ENCODE results near the gene SYT13.

The SYT13 gene

DNA sequence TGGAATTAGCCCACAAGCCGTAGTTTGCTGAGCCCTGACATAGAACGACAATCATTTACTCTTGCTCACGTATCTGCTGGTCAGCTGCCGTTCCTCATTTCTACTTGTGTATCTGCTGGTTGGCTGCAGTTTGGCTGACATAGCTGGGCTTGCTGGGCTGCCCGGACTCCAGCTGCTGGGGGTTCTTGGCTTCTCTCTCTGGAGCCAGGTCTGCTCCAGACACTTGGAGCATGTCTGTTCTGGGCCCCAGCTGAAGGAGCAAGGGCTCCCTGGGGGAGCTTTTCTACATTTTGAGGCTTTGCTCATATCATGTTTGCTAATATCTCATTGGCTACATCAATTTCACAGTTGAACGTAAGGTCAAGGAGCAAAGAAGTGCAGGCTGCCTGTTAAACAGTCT, 92.4 kb downstream of the SYT13 start:
- Histone ChIP-seq H3K36me3 (ENCODE audit: insufficient read depth, low read length) (no peaks in the 10 kb centered on the region), H3K9ac (ENCODE audit: low read depth, low read length) (no peak overlapping the region), H3K9me3 (ENCODE audit: control insufficient read depth, insufficient read depth, low read length) (no peaks in the 10 kb centered on the region), H3K4me1 (ENCODE audit: insufficient read depth, low read length) (no peaks in the 10 kb centered on the region)

All from ES-I3 (cell line).